Measurements from ENCODE around the gene PDS5A.
"Not testable (repeated sequence)": the region's sequence is repeated elsewhere in the genome, so short reads cannot be mapped to it uniquely, and the experiment has no call there.

Gene PDS5A

DNA sequence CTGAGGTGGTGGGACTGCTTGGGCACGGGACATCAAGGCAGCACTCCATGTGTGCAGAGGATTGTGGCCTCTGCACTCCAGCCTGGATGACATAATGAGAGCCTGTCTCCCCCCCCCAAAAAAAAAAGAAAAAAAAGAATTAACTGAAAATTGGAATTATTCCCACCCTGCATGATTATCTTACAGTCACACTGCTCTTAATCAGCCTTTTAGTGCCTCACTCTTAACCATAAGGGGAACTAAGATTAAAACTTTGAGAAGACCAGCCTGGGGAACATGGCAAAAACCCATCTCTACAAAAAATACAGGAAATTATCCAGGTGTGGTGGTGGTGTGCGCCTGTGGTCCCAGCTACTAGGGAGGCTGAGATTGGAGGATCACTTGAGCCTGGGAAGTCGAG is 185.2 kb downstream of the PDS5A start:
- in situ Hi-C loops (cut with HindIII; ENCODE audit: low pct_ligation_motif_present, low sequenced_read_pairs): no loop called here
- TF ChIP-seq, protein P1, sequence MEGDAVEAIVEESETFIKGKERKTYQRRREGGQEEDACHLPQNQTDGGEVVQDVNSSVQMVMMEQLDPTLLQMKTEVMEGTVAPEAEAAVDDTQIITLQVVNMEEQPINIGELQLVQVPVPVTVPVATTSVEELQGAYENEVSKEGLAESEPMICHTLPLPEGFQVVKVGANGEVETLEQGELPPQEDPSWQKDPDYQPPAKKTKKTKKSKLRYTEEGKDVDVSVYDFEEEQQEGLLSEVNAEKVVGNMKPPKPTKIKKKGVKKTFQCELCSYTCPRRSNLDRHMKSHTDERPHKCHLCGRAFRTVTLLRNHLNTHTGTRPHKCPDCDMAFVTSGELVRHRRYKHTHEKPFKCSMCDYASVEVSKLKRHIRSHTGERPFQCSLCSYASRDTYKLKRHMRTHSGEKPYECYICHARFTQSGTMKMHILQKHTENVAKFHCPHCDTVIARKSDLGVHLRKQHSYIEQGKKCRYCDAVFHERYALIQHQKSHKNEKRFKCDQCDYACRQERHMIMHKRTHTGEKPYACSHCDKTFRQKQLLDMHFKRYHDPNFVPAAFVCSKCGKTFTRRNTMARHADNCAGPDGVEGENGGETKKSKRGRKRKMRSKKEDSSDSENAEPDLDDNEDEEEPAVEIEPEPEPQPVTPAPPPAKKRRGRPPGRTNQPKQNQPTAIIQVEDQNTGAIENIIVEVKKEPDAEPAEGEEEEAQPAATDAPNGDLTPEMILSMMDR (IDR thresholded peaks at IDR 0.05; ENCODE audit: low read depth, low read length, missing control alignments): no peak

GRCh38 chr4:39792128-39792527 is 185.6 kb downstream of the PDS5A start:
- H3K27me3 ChIP-seq (replicated peaks): no peaks in the 10 kb centered on the region
- TF ChIP-seq, protein P1 (IDR thresholded peaks at IDR 0.05; ENCODE audit: low read depth, low read length, missing control alignments): no peak
- H3K27ac ChIP-seq: no peak overlapping the region
- DNase-seq: no peak
- in situ Hi-C loops (cut with HindIII; ENCODE audit: low pct_ligation_motif_present, low sequenced_read_pairs): no loop called here
- no peaks in the 10 kb centered on the region for H3K36me3 ChIP-seq (replicated peaks)
- H3K4me3 ChIP-seq (ENCODE audit: low read depth, low read length): no peak overlapping the region

More for the DNA sequence above, 185.2 kb downstream of the PDS5A start:
- Histone ChIP-seq H3K27ac (no peak overlapping the region), H3K36me3 (replicated peaks) (no peaks in the 10 kb centered on the region), H3K27me3 (replicated peaks) (no peaks in the 10 kb centered on the region), H3K4me3 (ENCODE audit: low read depth, low read length) (no peak overlapping the region)
- DNase-seq: no peak

DNA sequence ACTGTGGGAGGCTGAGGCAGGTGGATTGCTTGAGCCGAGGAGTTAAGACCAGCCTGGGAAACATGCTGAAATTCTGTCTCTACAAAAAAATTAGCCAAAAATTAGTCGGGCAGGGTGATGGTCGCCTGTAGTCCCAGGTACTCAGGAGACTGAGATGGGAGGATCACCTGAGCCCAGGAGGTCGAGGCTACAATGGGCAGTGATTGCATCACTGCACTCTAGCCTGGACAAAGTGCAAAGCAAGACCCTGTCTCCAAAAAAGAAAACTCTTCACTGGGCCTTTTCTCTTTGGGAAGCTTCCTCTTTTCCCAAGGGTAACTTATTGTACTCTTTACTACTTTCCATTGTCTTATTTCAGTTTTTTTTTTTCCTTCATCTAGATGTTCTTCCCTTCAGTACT is 190.9 kb downstream of the PDS5A start:
- in situ Hi-C loops (cut with HindIII; ENCODE audit: low pct_ligation_motif_present, low sequenced_read_pairs): no loop called here
- DNase-seq: no peak
- Histone ChIP-seq H3K36me3 (replicated peaks) (no peaks in the 10 kb centered on the region), H3K4me3 (ENCODE audit: low read depth, low read length) (no peak overlapping the region), H3K27ac (no peak overlapping the region), H3K27me3 (replicated peaks) (no peaks in the 10 kb centered on the region)
- TF ChIP-seq, protein P1 (IDR thresholded peaks at IDR 0.05; ENCODE audit: low read depth, low read length, missing control alignments): no peak

- H3K4me3 ChIP-seq (ENCODE audit: low read depth, low read length): no peak overlapping the region
- peaks cover 3% of the 10 kb centered on the region for H3K36me3 ChIP-seq (replicated peaks)
- no peaks in the 10 kb centered on the region for H3K27me3 ChIP-seq (replicated peaks)
- TF ChIP-seq, protein P1 (IDR thresholded peaks at IDR 0.05; ENCODE audit: low read depth, low read length, missing control alignments): no peak
- in situ Hi-C loops (cut with HindIII; ENCODE audit: low pct_ligation_motif_present, low sequenced_read_pairs): no loop called here
- H3K27ac ChIP-seq: no peak overlapping the region
- DNase-seq: no peak
These were observed 192.6 kb downstream of the PDS5A start for GRCh38 chr4:39785083-39785482.

DNA sequence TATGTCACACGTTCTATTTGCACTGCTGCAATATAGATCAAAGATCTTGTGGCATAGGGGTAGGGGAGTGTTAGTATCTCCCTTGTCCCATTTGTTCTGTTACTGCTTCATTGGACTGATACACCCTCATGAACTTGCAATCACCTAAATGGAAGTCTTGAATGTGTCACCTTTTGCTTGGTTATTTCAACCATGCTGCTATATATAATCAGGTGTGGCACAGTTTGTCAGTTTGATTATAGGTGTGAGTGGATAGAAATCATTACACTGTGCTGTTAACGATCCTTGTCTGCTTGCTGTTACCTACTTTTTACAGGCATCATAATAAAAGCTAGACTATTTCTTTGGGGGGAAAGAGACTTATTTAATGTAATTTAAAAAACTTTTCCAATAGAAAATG is 195.7 kb downstream of the PDS5A start:
- in situ Hi-C loops (cut with HindIII; ENCODE audit: low pct_ligation_motif_present, low sequenced_read_pairs); H3K27me3 ChIP-seq (replicated peaks); DNase-seq; H3K4me3 ChIP-seq (ENCODE audit: low read depth, low read length); H3K36me3 ChIP-seq (replicated peaks); H3K27ac ChIP-seq: not testable (repeated sequence)

All from brain microvascular endothelial cell (primary cell).